ENCODE results near the gene KCTD11.

GRCh38 chr17:7352503-7352889, 534 bp downstream of the KCTD11 start:
- TF ChIP-seq, protein P1, sequence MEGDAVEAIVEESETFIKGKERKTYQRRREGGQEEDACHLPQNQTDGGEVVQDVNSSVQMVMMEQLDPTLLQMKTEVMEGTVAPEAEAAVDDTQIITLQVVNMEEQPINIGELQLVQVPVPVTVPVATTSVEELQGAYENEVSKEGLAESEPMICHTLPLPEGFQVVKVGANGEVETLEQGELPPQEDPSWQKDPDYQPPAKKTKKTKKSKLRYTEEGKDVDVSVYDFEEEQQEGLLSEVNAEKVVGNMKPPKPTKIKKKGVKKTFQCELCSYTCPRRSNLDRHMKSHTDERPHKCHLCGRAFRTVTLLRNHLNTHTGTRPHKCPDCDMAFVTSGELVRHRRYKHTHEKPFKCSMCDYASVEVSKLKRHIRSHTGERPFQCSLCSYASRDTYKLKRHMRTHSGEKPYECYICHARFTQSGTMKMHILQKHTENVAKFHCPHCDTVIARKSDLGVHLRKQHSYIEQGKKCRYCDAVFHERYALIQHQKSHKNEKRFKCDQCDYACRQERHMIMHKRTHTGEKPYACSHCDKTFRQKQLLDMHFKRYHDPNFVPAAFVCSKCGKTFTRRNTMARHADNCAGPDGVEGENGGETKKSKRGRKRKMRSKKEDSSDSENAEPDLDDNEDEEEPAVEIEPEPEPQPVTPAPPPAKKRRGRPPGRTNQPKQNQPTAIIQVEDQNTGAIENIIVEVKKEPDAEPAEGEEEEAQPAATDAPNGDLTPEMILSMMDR (IDR thresholded peaks at IDR 0.05): no peak
- TF ChIP-seq EZH2 (IDR thresholded peaks at IDR 0.05; ENCODE audit: borderline replicate concordance, insufficient read depth, low read depth, low read length, poor library complexity, severe bottlenecking): no peak
